ENCODE data around the gene TP63.

Gene TP63

DNA sequence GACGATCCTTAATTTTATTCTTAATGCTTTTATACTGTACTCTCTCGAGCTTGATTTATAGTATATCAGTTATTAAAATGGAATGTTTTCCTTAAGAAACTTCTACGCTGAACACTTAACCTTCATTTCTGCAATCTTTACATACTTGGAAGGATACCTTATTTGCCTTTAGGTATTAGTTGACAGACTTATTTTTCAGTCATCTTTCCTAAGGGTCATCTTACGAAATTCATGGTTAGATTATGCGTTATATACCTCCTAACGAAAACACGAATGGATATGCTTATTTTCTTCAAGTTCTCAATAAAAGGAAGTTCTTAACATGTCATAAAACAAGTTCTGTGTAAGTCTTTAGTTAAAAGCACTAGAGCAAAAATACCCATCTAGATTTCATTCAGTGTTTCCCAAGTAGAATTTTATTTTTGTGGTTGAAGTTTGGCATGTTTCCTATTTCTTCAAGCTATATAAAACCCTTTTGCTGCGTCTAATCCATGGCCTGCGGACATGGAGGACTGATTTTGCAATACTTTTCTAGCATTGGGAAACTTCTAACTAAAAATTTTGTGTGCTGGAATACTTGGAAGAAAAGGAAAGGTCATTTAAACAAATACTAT, 231.3 kb downstream of the TP63 start:
- no peak for DNase-seq (ENCODE audit: low read depth in 1 of 2, low spot score in 1 of 2)
- no peaks in the 10 kb centered on the region for H3K27me3 ChIP-seq (ENCODE audit: insufficient read depth, poor library complexity, severe bottlenecking)
- H3K4me3 ChIP-seq (replicated peaks; ENCODE audit: insufficient read depth, low read length), result no peak overlapping the region
- H3K27ac ChIP-seq (replicated peaks), result no peak overlapping the region
- TF ChIP-seq GABPA (IDR thresholded peaks at IDR 0.05; ENCODE audit: low read depth) (no peak), POLR2AphosphoS5 (IDR thresholded peaks at IDR 0.05; ENCODE audit: low read depth) (no peak), SPI1 (IDR thresholded peaks at IDR 0.05; ENCODE audit: borderline replicate concordance, low read depth) (no peak), REST (IDR thresholded peaks at IDR 0.05; ENCODE audit: insufficient replicate concordance, low read depth) (no peak), CTCF (IDR thresholded peaks at IDR 0.05; ENCODE audit: insufficient read depth, low read length) (no peak)

DNA sequence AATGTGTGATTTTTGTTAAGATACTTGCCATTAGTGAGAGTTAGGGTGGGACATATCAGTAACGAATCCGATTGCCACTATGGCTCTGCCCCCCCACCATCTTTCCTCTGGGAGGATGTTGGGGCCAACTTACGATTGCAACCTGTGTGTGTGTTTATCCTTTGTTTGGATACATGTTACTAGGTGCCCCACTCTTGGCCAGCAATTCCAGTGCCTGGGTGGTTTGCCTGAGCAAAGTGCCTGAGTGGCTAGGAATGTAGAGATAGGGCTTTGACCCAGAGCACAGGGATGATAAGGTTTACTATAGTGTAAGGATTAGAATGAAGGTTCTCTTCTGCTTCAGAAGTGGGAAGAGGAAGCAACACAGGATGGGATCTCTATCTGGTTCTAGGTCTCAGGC, 231.8 kb downstream of the TP63 start:
- Histone ChIP-seq H3K27me3 (ENCODE audit: insufficient read depth, poor library complexity, severe bottlenecking) (no peaks in the 10 kb centered on the region), H3K4me3 (replicated peaks; ENCODE audit: insufficient read depth, low read length) (no peak overlapping the region), H3K27ac (replicated peaks) (no peak overlapping the region)
- TF ChIP-seq REST (IDR thresholded peaks at IDR 0.05; ENCODE audit: insufficient replicate concordance, low read depth) (no peak), CTCF (IDR thresholded peaks at IDR 0.05; ENCODE audit: insufficient read depth, low read length) (no peak), POLR2AphosphoS5 (IDR thresholded peaks at IDR 0.05; ENCODE audit: low read depth) (no peak)
- DNase-seq (ENCODE audit: low read depth in 1 of 2, low spot score in 1 of 2), result no peak

GRCh38 chr3:189868061-189868460, 236.9 kb downstream of the TP63 start:
- no peak for DNase-seq (ENCODE audit: low read depth in 1 of 2, low spot score in 1 of 2)
- no peaks in the 10 kb centered on the region for H3K27me3 ChIP-seq (ENCODE audit: insufficient read depth, poor library complexity, severe bottlenecking)
- TF ChIP-seq SPI1 (IDR thresholded peaks at IDR 0.05; ENCODE audit: borderline replicate concordance, low read depth), result no peak
- TF ChIP-seq CTCF (IDR thresholded peaks at IDR 0.05; ENCODE audit: insufficient read depth, low read length), result no peak
- TF ChIP-seq POLR2AphosphoS5 (IDR thresholded peaks at IDR 0.05; ENCODE audit: low read depth), result no peak
- TF ChIP-seq REST (IDR thresholded peaks at IDR 0.05; ENCODE audit: insufficient replicate concordance, low read depth), result no peak
- TF ChIP-seq GABPA (IDR thresholded peaks at IDR 0.05; ENCODE audit: low read depth), result no peak
- H3K4me3 ChIP-seq (replicated peaks; ENCODE audit: insufficient read depth, low read length), result no peak overlapping the region
- no peak overlapping the region for H3K27ac ChIP-seq (replicated peaks)
